CD4-positive, alpha-beta T cell treated with Interleukin-12 subunit alpha and Interleukin-12 subunit beta, for 1 hour (primary cell): ENCODE measurements around the gene STX17.
A peak's percentile ranks its signal among the peaks of the same experiment; 100 is the strongest.
"Not testable (repeated sequence)": the region's sequence is repeated elsewhere in the genome, so short reads cannot be mapped to it uniquely, and the experiment has no call there.

ENCODE experiments used
- DNase-seq: peaks from one replicate; pipeline ENCODE4 v3.0.0-alpha.2; 2020

Gene STX17

DNA sequence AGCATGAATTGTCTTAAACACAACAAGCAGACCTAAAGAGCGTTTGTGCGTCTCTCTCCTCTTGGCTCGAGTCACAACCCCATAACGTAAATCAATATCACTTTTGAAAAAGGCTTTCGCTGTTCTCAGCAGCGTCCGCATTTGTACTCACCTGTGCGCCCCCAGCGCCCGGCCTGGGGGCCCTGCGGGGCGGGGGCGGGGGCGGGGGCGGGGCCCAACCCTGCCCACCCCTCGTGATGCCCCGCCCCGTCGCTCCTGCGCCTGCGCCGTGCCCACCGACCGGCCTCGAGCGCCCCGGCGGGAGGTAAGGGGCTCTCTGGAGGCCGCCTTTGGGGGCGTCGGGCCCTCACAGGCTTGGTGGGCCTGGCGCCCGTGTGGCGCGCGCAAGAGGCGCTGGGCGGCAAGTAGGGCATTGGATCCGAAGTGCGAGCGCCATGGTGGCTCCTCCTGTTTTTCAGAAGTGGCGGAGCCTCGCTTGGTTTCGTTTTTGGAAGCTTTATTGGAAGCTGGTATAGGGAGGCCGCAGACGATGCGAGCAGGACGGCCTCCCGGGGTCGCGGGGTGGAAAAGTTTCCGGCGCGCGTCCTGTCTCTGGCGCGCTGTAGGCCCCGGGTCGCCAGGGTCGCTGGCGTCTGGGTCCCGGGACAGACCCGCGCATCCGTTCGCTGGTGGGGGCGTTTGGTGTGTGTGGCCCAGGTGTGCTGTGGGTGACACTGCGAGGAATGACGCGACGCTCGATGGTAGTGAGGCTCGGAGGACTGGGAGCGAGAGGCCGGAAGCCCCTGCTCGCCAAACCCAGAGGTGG, at the start of gene STX17:
TSS of gene STX17 (plus strand) at position 252 of the 805 bp plus-strand sequence. CDS start 8,586 bp downstream, outside the sequence.
- DNase-seq, result peak; percentile 83

DNA sequence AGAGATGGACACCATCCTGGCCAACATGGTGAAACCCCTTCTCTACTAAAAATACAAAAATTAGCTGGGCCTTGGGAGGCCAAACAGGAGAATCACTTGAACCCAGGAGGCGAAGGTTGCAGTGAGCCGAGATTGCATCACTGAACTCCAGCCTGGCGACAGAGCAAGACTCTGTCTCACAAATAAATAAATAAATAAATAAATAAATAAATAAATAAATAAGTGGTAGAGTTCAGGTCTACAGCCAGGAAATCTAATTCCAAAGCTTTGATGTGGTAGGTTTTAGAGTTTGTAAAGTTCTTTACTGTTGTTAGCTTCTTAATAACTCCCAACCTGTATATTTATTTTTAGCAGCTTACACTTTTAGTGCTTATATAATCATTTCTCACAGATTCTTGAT, 48.9 kb upstream of the STX17 start:
- DNase-seq, result not testable (repeated sequence)

DNA sequence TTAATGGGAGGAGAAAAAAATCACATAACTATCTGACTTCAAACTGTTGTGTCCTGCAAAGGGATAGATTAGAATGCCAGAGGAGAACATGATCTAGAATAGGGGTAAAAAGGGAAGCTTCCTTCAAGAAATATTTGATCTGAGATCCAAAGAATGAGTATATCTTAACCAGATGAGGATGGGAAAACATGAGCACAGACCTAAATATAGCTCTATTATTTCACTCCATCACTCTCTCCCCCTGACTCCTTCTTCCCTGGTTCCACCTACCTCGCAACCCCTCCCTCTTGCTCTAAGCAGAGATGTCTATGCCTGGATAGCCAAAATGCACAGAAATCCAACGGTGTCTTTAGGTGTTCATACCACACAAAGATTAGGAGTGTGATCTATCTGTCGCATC, 48.4 kb upstream of the STX17 start:
- DNase-seq, result no peak

DNA sequence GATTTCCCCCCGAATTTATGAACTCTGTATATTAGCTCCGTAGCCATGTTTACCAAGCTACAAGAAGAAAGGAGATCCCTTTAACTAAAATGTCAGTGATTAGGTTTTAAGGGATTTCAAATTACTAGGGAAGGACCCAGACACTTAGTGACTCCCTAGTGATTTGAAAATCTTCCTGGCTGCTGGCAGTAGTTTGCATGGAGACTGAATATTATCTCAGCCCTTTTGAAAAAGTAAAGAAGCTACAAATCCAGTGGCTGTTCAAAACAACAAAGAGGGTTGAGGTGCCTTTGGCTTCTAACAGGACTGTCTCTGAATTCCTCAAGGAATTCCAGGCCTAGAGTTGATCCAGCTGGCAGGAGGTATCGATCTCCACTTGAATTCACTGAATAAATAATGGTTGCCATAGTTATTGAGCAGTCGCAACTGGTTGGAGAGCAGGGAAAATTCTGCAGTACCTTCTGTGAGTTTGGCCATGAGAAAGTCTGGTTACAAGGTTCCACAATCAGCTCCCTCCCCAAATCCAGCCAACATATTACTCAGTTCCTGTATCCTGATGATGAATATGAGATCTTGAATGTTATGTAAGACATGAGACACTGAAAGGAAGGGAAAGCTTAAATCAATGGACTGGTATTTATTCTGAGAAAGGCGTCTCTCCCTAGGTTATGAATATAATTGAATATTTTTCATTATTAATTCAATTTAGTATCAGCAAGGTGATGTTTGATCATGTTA, 47.0 kb upstream of the STX17 start:
- DNase-seq, result no peak

DNA sequence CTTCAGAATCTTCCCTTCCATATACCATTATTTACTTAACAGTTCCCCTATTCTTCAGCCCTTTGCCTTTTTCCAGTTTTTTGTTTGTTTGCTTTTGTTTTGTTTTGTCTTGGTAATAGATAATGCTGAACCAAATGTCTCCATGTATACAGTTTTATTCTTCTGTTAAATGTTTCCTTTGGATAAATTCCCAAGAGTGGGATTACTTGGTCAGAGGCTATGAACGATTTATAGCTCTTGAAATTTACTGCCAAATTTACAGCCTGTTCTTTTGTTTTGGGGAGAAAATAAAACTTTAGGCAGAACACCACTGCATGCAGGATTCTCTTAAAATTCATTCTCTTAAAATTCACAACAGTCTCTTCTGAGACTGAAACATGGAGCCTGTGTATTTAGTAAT, 46.2 kb upstream of the STX17 start:
- no peak for DNase-seq

DNA sequence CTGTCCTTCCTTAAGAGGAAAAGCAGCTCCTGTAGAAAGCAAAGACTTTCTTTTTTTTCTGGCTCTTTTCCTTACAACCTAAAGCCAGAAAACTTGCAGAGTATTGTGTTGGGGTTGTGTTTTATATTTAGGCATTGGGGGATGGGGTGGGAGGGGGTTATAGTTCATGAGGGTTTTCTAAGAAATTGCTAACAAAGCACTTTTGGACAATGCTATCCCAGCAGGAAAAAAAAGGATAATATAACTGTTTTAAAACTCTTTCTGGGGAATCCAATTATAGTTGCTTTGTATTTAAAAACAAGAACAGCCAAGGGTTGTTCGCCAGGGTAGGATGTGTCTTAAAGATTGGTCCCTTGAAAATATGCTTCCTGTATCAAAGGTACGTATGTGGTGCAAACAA, 42.5 kb upstream of the STX17 start:
- no peak for DNase-seq

DNA sequence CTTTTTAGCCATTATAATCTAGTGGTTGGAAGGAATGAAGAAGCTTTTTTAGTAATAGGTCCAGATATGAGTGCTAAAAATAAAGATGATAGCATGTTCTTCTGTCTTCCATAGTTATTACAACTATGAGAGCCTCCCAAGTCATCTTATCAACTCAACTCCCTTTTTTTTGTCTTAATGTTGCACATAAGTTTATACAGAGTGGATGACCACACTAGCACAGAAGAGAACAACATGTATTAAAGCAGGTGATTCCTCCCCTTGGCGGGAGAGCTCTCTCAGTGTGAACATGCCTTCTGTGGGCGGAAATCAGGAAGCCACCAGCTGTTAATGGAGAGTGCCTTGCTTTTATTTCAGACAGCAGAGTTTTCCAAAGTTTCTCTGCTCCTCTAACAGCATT, 40.1 kb upstream of the STX17 start:
- DNase-seq, result no peak

DNA sequence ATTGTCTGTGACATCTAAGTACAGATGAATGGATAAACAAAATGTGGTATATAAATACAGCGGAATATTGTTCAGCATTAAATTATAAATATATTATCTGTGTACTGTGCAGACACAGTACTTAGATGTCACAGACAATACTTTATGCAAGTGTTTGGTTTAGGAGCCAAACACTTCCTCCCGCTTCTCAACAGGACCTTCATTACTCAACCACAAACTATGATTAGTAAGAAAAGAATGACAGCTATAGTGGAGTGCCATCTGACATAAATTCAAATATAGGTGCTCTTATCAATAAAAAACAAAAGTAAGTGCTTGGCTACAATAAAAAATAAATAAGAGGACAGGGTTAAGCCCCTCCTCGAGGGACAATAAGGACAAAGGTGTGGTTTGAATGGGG, 38.9 kb upstream of the STX17 start:
- no peak for DNase-seq

DNA sequence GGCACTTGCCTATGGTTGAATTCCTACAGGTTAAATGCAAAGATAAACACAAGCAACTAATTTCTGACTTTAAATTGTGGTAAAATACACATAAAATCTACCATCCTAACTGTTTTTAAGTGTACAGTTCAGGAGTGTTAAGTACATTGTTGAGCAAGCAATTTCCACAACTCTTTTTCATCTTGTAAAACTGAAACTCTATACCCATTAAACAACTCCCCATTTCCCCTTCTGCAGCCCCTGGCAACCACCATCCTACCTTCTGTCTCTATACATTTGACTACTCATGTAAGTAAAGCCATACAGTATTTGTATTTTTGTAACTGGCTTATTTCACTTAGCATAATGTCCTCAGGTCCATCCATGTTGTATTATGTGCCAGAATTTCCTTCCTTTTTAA, 38.5 kb upstream of the STX17 start:
- DNase-seq, result no peak

DNA sequence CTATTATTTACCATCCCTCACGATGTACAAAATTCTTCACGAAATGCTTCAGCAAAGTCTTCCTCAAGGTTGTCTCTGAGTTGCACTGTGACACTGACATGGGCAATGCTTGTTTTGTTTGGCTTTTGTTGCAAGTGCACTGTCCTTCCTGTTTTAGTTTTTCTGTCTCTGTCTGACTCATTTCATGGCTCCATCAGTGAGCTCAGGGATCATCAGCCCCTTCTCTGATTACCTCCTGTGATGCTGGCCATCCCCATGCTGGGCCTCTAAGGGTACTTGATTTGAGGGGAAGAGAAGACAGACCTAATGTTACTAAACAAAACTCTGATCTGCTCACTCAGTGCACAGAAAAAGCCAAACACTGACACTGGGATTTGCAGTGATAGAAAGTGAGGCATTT, 37.6 kb upstream of the STX17 start:
- DNase-seq, result no peak

DNA sequence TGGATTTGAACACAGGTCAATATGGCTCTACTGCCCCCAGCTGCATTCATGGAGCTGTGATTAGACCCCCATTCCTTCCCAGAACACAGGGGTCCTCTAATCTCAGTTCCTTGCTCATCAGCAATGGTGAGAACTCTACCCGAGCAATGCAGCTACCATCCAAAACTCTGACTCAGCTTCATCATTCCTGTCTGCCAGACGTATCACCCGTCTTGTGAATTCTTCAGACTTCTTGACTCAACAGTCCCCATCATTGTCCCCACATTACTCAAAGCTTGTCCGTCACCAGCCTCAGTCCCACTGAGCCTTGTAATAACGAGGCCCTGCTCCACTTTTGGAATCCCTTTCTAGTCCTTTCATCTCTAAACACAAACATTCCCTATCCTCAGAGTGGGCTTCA, 36.3 kb upstream of the STX17 start:
- DNase-seq, result no peak

DNA sequence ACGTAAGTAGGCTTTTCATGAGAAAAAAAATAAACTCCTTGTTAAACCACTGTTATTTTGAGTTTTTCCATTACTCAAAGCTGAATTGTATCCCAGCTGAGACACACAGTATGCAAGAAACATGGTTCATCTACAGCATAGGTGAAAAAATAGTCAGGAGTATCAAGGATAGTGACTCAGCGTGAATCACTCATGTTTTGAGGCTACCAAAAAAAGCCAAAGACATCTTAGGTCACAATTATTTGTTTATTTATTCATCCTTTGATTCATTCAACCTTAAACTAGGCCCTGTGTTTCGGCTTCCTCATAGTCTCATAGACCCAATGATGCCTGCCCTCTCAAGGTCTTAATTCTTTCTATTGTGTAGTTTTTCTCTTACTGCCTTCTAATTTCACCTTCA, 32.9 kb upstream of the STX17 start:
- DNase-seq, result no peak

DNA sequence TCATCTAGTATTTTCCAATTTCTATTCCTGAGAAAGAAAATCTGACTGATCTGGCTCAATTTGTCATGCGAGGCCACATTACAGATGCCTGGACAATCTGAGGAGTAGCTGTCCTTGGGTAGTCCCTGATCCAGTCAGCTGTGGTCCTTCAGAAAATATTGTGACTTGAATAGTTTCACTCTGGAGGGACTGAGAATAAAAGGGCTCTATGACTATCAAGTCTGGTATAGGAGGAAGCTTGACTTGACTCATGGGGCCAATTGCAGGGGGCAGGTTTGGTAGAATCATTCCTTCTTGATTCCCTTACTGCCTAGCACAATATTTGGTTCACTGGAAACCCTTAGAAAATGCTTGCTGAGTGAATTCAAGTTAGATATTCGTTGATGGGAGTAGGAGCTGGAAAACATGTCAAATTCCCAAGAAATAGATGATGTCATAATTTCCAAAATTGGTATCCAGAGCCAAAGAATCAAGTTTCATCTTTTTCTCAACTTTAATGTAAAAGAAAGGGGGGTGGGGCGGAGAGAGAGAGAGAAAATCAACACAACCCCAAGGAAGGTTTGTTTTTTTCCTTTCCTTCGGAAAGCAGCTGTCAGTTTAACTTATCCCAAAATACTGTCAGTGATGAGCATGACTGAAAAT, 32.4 kb upstream of the STX17 start:
- no peak for DNase-seq

DNA sequence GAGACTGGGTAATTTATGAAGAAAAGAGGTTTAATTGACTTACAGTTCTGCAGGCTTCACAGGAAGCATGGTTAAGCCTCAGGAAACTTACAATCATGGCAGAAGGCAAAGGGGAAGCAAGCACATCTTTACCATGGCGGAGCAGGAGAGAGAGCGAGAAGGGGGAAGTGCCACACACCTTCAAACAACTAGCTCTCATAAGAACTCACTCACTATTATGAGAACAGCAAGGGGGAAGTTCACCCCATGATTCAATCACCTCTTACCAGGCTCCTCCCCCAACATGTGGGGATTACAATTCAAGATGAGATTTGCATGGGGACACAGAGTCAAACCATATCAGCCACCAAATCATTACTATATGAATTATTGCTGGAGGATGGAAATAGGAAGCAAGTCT, 30.3 kb upstream of the STX17 start:
- DNase-seq, result no peak

DNA sequence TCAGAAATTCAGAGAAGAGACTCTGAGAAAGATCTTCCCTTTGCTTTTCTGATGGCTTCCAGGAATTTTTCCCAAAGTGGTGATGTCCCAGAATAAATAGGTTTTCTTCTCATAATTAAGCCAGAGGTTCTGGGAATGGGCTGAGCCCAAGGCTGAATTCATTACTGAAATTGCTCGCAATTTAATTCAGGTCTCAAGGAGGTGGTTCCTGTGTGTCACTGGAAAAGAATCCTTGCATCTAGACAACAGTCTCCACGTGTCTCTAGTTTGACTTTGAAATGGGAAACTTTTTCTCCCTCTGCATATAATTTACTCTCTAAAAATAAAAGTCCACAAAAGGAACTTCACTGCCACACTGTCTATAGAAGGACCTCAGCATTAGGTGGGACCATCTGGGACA, 27.8 kb upstream of the STX17 start:
- DNase-seq, result no peak

DNA sequence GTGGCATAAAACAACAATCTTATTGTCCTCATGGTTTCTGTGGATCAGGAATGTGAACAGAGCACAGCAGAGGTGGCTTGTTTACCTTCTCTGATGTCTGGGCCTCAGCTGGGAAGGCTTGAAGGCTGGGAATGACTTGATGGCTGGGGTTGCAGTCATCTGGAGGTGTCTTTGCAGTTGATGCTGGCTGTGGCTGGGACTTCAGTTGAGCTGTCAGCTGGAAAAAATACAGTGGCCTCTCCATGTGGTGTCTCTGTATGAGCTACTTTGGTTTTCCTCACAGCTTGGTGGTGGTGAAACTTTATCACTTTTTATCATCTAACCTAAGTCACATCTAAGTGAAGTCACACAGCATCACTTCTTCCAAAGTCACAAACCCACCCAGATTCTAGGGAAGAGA, 24.7 kb upstream of the STX17 start:
- DNase-seq, result no peak

DNA sequence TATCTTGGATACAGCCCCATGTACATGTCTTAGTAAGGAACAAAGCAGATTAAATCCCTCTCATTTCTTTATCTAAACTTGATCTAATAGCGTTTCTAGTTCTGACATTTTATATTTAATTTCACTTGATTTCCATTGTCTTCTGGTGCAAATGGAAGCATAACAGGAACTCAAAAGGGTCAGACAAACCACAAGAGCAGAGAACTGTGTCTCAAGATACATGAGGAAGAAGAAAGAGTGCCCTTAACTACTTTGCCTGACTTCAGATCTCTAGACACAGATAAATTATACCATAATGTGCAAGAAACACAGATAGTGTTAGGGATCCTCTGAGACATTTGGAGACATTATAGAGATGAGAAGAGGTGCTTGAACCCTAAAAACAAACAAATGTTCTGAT, 20.7 kb upstream of the STX17 start:
- no peak for DNase-seq

DNA sequence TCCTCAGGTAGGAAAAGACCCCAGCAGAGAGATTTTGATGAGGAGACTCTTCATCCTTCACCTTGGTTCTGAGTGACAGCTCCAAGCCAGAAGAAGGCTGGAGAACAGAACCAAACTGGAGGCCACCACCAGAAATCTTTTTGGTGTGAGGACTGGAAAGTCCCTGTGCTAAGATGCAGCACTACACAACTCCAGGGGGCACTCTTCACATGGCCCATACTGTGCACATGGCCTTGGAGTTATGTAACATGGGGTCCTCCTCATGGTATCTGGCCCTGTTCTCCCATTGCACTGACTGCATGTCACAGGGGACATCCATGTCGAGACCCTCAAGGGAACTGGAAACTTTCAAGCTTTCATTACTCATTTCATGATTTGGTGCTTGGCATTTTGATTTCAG, 17.3 kb upstream of the STX17 start:
- DNase-seq, result no peak

DNA sequence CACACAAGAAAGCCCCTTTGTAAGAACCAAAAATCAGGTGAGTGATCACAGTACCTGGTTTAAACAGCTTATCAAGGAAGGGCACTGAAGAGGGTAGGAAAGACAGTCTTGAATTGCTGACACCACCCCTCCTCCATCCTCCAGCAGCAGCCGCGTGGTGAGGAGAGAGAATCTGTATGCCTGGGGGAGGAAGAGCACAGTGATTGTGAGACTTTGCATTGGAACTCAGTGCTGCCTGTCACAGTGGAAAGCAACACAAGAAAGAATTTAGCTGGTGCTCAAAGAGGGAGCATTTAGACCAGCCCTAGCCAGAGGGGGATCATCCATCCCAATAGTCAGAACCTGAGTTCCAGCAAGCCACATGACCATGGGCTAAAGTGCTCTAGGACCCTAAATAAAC, 11.6 kb upstream of the STX17 start:
- no peak for DNase-seq

DNA sequence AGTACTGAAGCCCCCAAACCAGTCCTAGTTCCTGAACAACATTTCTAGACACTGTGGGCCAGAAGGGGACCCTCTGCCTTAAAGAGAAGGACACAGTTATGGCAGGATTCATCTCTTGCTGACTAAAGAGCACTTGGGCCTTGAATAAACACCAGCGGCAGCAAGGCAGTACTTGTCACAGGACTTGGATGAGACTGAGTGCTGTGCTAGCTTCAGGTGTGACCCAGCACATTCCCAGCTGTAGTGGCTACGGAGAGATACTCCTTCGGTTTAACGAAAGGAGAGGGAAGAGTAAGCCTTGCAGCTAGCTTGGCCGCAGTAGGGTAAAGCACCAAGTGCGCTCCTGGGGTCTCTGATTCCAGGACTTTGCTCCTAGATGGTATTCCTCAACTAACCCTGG, 10.9 kb upstream of the STX17 start:
- DNase-seq, result no peak

DNA sequence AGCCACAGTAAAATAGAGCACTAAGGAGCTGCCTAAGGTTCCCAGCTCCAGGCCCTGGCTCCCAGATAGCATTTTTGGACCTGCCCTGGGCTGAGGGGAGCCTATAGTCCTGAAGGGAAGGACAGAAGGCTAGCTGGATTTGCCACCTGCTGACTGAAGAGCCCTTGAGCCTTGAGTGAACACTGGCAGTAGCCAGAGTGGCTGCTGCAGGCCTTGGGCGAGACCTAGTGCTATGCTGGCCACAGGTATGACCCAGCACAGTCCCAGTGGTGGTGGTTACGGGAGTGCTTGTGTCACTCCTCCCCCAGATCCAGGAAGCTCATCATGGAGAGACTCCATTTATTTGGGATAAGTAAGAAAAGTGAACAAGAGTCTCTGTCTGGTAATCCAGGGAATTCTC, 10.3 kb upstream of the STX17 start:
- DNase-seq, result no peak

DNA sequence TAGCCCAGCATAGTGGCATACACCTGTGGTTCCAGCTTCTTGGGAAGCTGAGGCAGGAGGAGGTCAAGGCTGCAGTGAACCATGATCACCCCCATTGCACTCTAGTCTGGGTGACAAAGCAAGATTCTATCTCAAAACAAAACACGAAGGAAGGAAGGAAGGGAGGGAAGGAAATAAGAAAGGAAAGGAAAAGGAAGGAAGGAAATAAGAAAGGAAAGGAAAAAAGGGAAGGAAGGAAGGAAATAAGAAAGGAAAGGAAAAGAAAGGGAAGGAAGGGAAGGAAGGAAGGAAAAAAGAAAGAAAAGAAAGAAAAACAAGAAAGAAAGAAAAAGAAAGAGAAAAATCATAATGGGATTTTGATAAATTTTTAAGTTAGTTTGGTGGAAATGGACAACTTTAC, 3.1 kb upstream of the STX17 start:
- DNase-seq, result no peak

DNA sequence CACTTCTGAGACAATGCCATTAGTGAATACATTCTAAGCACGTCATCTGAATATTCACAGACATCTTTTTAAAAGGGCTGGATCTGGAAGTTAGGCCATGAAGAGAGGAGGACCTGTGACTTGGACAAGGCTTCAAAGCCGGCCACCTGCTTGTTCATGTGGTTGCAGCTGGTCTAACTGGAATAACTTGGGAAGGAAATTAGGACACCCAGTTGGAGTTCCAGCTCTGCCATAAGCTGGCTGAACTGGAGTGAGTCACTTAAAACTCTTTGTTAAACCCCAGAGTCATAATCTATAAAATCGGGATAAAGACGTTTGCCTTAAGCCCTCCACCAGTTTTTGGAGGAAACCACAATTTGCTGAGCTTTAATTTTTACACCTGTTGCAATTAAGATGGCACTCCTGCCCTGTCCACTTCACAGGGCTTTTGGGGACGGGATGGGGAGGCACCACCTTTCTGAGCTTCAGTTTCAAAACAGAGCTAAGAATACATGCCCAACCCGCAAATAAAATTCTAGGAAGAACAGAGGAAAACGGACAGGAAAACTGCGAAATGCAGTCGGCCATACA, 536 bp upstream of the STX17 start:
- DNase-seq, result no peak

DNA sequence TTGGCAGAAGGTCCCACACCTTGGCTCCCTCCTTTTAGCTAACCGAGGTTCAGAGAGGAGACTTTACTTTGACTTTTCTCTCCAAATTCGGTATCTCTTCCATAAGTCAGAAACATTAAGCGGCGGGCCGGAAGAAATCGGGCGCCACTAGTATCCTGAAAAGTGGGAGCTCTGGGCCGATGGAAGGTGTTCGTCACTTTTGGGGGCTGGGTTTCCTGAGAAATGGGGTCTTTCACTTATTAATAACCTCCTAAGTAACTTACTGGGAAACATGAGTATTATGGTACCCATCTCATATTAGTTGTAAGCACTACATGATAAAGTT, 716 bp downstream of the STX17 start:
- no peak for DNase-seq
